Ishikawa (cell line): ENCODE results near the gene ARPC5L.

Experiments
- CEBPB ChIP-seq: IDR thresholded peaks from 2 replicates; pipeline ENCODE4 v1.6.1; 2012
- CREB1 ChIP-seq: IDR thresholded peaks from 2 replicates; pipeline ENCODE4 v1.6.1; 2012; ENCODE audit warnings: low read depth
- EGR1 ChIP-seq: IDR thresholded peaks from 2 replicates; pipeline ENCODE4 v1.6.1; 2012
- EP300 ChIP-seq: IDR thresholded peaks from 2 replicates; pipeline ENCODE4 v1.6.1; 2012; ENCODE audit warnings: borderline replicate concordance
- FOXM1 ChIP-seq: IDR thresholded peaks from 2 replicates; pipeline ENCODE4 v1.6.1; 2012; ENCODE audit warnings: low read depth, borderline replicate concordance
- NFIC ChIP-seq: IDR thresholded peaks from 2 replicates; pipeline ENCODE4 v1.6.1; 2012
- RAD21 ChIP-seq: IDR thresholded peaks from 2 replicates; pipeline ENCODE4 v1.6.1; 2012; ENCODE audit warnings: low read depth
- REST ChIP-seq: IDR thresholded peaks from 2 replicates; pipeline ENCODE4 v1.6.1; 2012; ENCODE audit warnings: low read depth, mild to moderate bottlenecking
- TAF1 ChIP-seq: IDR thresholded peaks from 2 replicates; pipeline ENCODE4 v1.6.1; 2012; ENCODE audit warnings: low read depth, mild to moderate bottlenecking
- TCF12 ChIP-seq: IDR thresholded peaks from 2 replicates; pipeline ENCODE4 v1.6.1; 2012; ENCODE audit warnings: low read depth
- TEAD4 ChIP-seq: IDR thresholded peaks from 2 replicates; pipeline ENCODE4 v1.6.1; 2012
- USF1 ChIP-seq: IDR thresholded peaks from 2 replicates; pipeline ENCODE4 v1.6.1; 2012
- YY1 ChIP-seq: IDR thresholded peaks from 2 replicates; pipeline ENCODE4 v1.6.1; 2012; ENCODE audit warnings: low read depth
- ZBTB7A ChIP-seq: IDR thresholded peaks from 2 replicates; pipeline ENCODE4 v1.6.1; 2012; ENCODE audit warnings: low read depth

- TF ChIP-seq TAF1 (no peak), USF1 (no peak), EP300 (no peak), REST (no peak), YY1 (no peak), NFIC (no peak), CREB1 (no peak), TEAD4 (no peak), CEBPB (no peak), EGR1 (no peak), RAD21 (no peak), FOXM1 (no peak), TCF12 (no peak), ZBTB7A (no peak)
These were observed 46.3 kb upstream of the ARPC5L start for GRCh38 chr9:124815601-124816000.
